Keratinocyte (primary cell): ENCODE measurements around the gene SLC9A4. TPM values are rescaled to one million over a fixed set of nuclear protein-coding genes. Genes with fewer than 3 reads are reported as not detected.

ENCODE experiments used
- DNase-seq: peaks from one replicate; pipeline ENCODE4 v3.0.0-alpha.2; 2011; ENCODE audit warnings: low read depth, missing footprints, low spot score
- FAIRE-seq: peaks from 2 replicates; lab custom pipeline; 2011; peaks lifted over from hg19 to GRCh38; lab: Jason Lieb, UNC
- H2AFZ ChIP-seq: 2 replicates; pipeline ENCODE4 v1.6.0; 2012; ENCODE audit warnings: low read length, control low read depth, inconsistent platforms; ENCODE audit not compliant: control insufficient read depth
- H3K27ac ChIP-seq: 2 replicates; pipeline ENCODE4 v1.5.1; 2011; ENCODE audit warnings: low read length; ENCODE audit not compliant: control insufficient read depth, insufficient read depth
- H3K27me3 ChIP-seq: 3 replicates; pipeline ENCODE4 v1.6.0; 2011; ENCODE audit warnings: low read length; ENCODE audit not compliant: control insufficient read depth, insufficient read depth; ENCODE audit errors: extremely low read depth
- H3K36me3 ChIP-seq, 2 experiments: 2 replicates in 1 of 2; 3 replicates in 1 of 2; pipeline ENCODE4 v1.5.1; 2011; ENCODE audit warnings: low read length in 2 of 2, mild to moderate bottlenecking in 1 of 2; ENCODE audit not compliant: control insufficient read depth in 2 of 2, insufficient read depth in 2 of 2; ENCODE audit errors: extremely low read depth in 1 of 2
- H3K4me1 ChIP-seq: 3 replicates; pipeline ENCODE4 v1.5.1; 2011; ENCODE audit warnings: low read length; ENCODE audit not compliant: control insufficient read depth, insufficient read depth; ENCODE audit errors: extremely low read depth
- H3K4me2 ChIP-seq: 3 replicates; pipeline ENCODE4 v1.6.0; 2011; ENCODE audit warnings: low read depth, low read length; ENCODE audit not compliant: control insufficient read depth, insufficient read depth; ENCODE audit errors: extremely low read depth
- H3K4me3 ChIP-seq, 3 experiments: fragments of 200-600 bp in 1 of 3; sonication (generic) in 1 of 3; 2 replicates in 2 of 3; 3 replicates in 1 of 3; pipeline ENCODE4 v1.5.1; 2011 to 2016; ENCODE audit warnings: low read length in 3 of 3, mild to moderate bottlenecking in 3 of 3, control low read depth in 2 of 3, inconsistent platforms in 1 of 3, low read depth in 1 of 3, mixed read lengths in 1 of 3, mixed run types in 1 of 3, moderate library complexity in 1 of 3; ENCODE audit not compliant: control insufficient read depth in 2 of 3, insufficient read depth in 2 of 3; ENCODE audit errors: extremely low read depth in 1 of 3
- H3K79me2 ChIP-seq: 2 replicates; pipeline ENCODE4 v1.6.0; 2012; ENCODE audit warnings: low read length; ENCODE audit not compliant: control insufficient read depth, insufficient read depth
- H3K9ac ChIP-seq: 3 replicates; pipeline ENCODE4 v1.6.0; 2011; ENCODE audit warnings: low read length; ENCODE audit not compliant: control insufficient read depth, insufficient read depth; ENCODE audit errors: extremely low read depth
- H3K9me1 ChIP-seq: 3 replicates; pipeline ENCODE4 v1.6.0; 2011; ENCODE audit warnings: low read length; ENCODE audit not compliant: control insufficient read depth, insufficient read depth; ENCODE audit errors: extremely low read depth
- H3K9me3 ChIP-seq: 2 replicates; pipeline ENCODE4 v1.5.1; 2012; ENCODE audit warnings: low read depth, low read length; ENCODE audit not compliant: control insufficient read depth
- H4K20me1 ChIP-seq: 3 replicates; pipeline ENCODE4 v1.6.0; 2011; ENCODE audit warnings: low read length; ENCODE audit not compliant: control insufficient read depth, insufficient read depth; ENCODE audit errors: extremely low read depth
- CTCF ChIP-seq, 3 experiments: IDR thresholded peaks in 1 of 3; conservative IDR thresholded peaks in 1 of 3; optimal IDR thresholded peaks in 1 of 3; 2 replicates in 2 of 3; 3 replicates in 1 of 3; pipeline versions ENCODE3 to v1.5.1; 2011; ENCODE audit warnings: low read length in 3 of 3, mild to moderate bottlenecking in 3 of 3, moderate library complexity in 2 of 3, control low read depth in 1 of 3, inconsistent platforms in 1 of 3; ENCODE audit not compliant: insufficient read depth in 2 of 3; ENCODE audit errors: extremely low read depth in 1 of 3
- EZH2 ChIP-seq: IDR thresholded peaks from one replicate; pipeline ENCODE4 v1.6.1; 2012; ENCODE audit warnings: inconsistent platforms, mild to moderate bottlenecking, low read length, moderate library complexity
- dilution Hi-C: fragments of 300-500 bp; cut with MboI; formaldehyde crosslinking; loops from one replicate; pipeline ENCODE4 v1.7.0; 2020; ENCODE audit warnings: low sequenced_read_pairs; ENCODE audit not compliant: extremely low pct_ligation_motif_present
- polyA plus RNA-seq, 5 experiments: library from polyadenylated mRNA; depleted of rRNA in 3 of 5; stranded (reverse) in 3 of 5; stranded (forward) in 1 of 5; unstranded in 1 of 5; fragments of >200 nt; gene quantifications; 1 replicate in 1 of 5; 2 replicates in 3 of 5; 3 replicates in 1 of 5; pipeline versions ENCODE4 v1.2.1 to v1.2.3, GENCODE V29; 2011 to 2012; ENCODE audit warnings: missing spikeins in 2 of 5, low read depth in 1 of 5, low replicate concordance in 1 of 5

Gene SLC9A4
- polyA plus RNA-seq, 1 donor (not counting 4 experiments of a cell fraction or from before 2014, with no cell fraction given), result not detected

GRCh38 chr2:102486941-102487702 is 14.1 kb downstream of the SLC9A4 start:
- TF ChIP-seq CTCF (optimal IDR thresholded peaks at IDR 0.05 in 1 of 3, IDR thresholded peaks at IDR 0.05 in 1 of 3, conservative IDR thresholded peaks at IDR 0.05 in 1 of 3; ENCODE audit: extremely low read depth in 1 of 3, insufficient read depth in 2 of 3, low read length in 3 of 3), result no peak
- TF ChIP-seq EZH2, result no peak
- H3K4me3 ChIP-seq, result no peak overlapping the region
- DNase-seq (no peak), FAIRE-seq (peak; percentile 90)
- H4K20me1 ChIP-seq, result no peaks in the 10 kb centered on the region
- H3K4me2 ChIP-seq, result peak overlapping the region; percentile 74
- no peaks in the 10 kb centered on the region for H3K79me2 ChIP-seq
- no peaks in the 10 kb centered on the region for H3K27me3 ChIP-seq
- peak overlapping the region; percentile 52 for H3K27ac ChIP-seq
- no peaks in the 10 kb centered on the region for H3K36me3 ChIP-seq
- H3K9ac ChIP-seq, result no peak overlapping the region
- H3K9me3 ChIP-seq, result no peaks in the 10 kb centered on the region
- H3K4me1 ChIP-seq, result peaks cover 18% of the 10 kb centered on the region
- peak overlapping the region; percentile 80 for H2AFZ ChIP-seq
- dilution Hi-C loops, result no loop called here
- no peaks in the 10 kb centered on the region for H3K9me1 ChIP-seq

- peaks cover 18% of the 10 kb centered on the region for H3K4me1 ChIP-seq
- H4K20me1 ChIP-seq, result no peaks in the 10 kb centered on the region
- H3K9ac ChIP-seq, result no peak overlapping the region
- peak overlapping the region; percentile 21 for H2AFZ ChIP-seq
- no peaks in the 10 kb centered on the region for H3K36me3 ChIP-seq
- DNase-seq, result peak; percentile 71
- dilution Hi-C loops, result no loop called here
- no peaks in the 10 kb centered on the region for H3K9me3 ChIP-seq
- H3K4me3 ChIP-seq, result peak overlapping the region in 2 of 3 experiments; percentile 13
- TF ChIP-seq EZH2 (no peak), CTCF (optimal IDR thresholded peaks at IDR 0.05 in 1 of 3, IDR thresholded peaks at IDR 0.05 in 1 of 3, conservative IDR thresholded peaks at IDR 0.05 in 1 of 3; ENCODE audit: extremely low read depth in 1 of 3, insufficient read depth in 2 of 3, low read length in 3 of 3) (no peak)
- no peaks in the 10 kb centered on the region for H3K9me1 ChIP-seq
- H3K4me2 ChIP-seq, result peak overlapping the region; percentile 74
- H3K27ac ChIP-seq, result peak overlapping the region; percentile 52
- FAIRE-seq, result peak; percentile 85
- no peaks in the 10 kb centered on the region for H3K79me2 ChIP-seq
- no peaks in the 10 kb centered on the region for H3K27me3 ChIP-seq
Measured at GRCh38 chr2:102487761-102488462, 14.9 kb downstream of the SLC9A4 start.
